ENCODE data around the gene NANP. TPM values are rescaled to one million over a fixed set of nuclear protein-coding genes. Genes with fewer than 3 reads are reported as not detected.

The NANP gene
- total and polyA plus RNA-seq, 7 donors, result 1.9 to 4.1 (median 2.9) TPM

DNA sequence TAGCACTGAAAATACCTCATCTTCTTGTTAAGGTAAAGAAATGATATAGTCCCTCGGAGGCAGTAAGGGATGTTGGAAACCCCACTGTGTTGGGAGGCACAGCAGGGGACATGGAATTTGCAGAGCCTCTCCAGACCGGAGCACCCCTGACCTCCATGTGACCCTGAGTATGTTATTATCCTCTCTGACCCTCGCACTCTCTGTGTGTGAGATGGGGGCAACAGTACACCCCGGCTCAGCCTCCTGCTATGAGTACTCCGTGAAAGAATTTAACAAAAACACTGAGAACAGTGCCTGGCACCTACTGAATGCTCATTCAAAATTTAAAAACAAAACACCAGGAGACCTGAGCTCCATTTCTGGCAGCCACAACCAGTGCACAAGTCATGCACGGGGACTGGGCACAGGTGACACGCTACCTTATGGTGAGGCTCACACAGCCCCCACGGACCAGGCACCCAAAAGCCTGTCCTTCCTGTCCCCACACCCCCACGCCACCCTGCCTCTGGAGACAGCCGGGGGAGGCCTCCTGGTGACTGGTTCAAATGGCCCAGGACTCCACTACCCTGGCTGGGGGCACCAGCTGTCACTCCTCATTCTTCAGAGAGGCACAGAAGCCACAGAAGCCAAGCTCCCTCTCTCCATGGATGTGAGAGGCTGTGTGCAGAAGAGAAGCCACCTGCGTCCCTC is 44.6 kb downstream of the NANP start:
- DNase-seq (no peak), ATAC-seq (no peak)
- WGBS, 3 donors, result 75 to 81% (median 76%) methylated on average over 11 of the region's 11 CpGs
- Histone ChIP-seq H3K4me1 (no peaks in the 10 kb centered on the region), H3K36me3 (ENCODE audit: insufficient read depth in 1 of 2, low read depth in 1 of 2) (no peaks in the 10 kb centered on the region), H3K27ac (no peak overlapping the region), H3K27me3 (ENCODE audit: insufficient read depth in 3 of 3, low read length in 2 of 3) (peaks cover 0 to 30% (median 0%) of the 10 kb centered on the region in 3 donors), H3K4me3 (no peak overlapping the region), H3K9me3 (no peaks in the 10 kb centered on the region)
- intact Hi-C loops (cut with DNase I), result no loop called here
- TF ChIP-seq, protein P1, sequence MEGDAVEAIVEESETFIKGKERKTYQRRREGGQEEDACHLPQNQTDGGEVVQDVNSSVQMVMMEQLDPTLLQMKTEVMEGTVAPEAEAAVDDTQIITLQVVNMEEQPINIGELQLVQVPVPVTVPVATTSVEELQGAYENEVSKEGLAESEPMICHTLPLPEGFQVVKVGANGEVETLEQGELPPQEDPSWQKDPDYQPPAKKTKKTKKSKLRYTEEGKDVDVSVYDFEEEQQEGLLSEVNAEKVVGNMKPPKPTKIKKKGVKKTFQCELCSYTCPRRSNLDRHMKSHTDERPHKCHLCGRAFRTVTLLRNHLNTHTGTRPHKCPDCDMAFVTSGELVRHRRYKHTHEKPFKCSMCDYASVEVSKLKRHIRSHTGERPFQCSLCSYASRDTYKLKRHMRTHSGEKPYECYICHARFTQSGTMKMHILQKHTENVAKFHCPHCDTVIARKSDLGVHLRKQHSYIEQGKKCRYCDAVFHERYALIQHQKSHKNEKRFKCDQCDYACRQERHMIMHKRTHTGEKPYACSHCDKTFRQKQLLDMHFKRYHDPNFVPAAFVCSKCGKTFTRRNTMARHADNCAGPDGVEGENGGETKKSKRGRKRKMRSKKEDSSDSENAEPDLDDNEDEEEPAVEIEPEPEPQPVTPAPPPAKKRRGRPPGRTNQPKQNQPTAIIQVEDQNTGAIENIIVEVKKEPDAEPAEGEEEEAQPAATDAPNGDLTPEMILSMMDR (IDR thresholded peaks at IDR 0.05), result no peak

DNA sequence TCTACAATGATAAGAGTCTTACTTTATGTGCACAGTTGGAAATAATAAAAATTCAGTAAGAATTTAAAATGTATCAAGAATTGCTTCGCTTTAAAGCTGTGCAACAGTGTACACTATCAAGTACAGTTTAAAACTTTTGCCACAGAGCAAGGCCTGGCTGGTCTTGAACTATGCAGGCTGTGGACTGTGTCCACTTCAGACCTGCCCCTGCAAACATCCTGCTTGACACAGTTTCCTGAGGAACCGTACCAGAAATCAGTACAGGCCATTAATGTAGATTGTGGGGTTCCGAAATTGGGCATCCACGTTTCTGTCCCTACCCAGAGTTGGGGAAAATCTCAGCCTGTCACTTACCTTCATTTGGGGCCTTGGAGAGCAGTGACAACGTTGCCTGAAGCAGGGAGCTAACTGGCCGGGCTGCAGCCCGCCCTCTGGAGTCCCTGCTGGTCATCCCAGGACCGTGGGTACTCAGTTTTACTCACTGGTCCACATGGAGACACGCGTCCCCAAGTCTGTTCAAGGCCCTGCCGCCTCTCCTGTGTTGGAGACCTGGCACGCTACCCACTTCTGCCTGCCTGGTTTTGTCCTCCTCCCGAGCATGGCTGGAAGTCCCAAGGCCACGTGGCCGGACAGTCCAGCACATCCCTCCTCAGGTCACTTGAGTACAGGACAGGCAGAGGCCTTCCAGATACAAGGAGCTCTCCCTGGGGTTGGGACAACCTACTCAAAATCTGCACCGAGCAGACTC is 46.9 kb downstream of the NANP start:
- WGBS, 3 donors, result 81 to 88% (median 83%) methylated on average over 16 of the region's 16 CpGs
- Histone ChIP-seq H3K36me3 (ENCODE audit: insufficient read depth in 1 of 2, low read depth in 1 of 2) (no peaks in the 10 kb centered on the region), H3K9me3 (no peaks in the 10 kb centered on the region), H3K4me1 (no peaks in the 10 kb centered on the region), H3K4me3 (no peak overlapping the region), H3K27ac (no peak overlapping the region), H3K27me3 (ENCODE audit: insufficient read depth in 3 of 3, low read length in 2 of 3) (peaks cover 0 to 12% (median 0%) of the 10 kb centered on the region in 3 donors)
- intact Hi-C loops (cut with DNase I), result no loop called here
- DNase-seq (no peak), ATAC-seq (no peak)
- TF ChIP-seq, protein P1 (IDR thresholded peaks at IDR 0.05), result no peak

DNA sequence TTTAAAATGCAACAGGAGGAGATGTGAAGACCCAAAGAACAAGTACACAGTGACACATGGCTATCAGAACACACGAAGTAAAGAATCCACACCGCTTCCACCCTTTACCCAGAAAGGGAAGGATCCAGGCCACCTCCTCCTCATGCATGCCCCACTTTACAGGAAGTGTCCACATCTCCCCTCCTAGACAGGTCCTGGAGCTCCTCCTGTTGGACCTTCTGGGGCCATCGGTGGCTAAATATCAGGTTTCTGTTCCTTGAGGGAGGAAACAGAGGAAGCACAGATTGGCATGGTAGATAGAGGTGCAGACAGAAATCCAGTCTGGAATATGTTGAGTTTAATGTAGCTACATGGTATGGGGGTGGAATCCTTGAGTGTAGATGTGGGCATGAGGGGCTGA is 49.4 kb downstream of the NANP start:
- ATAC-seq, result no peak
- DNase-seq, result no peak
- H3K9me3 ChIP-seq, result no peaks in the 10 kb centered on the region
- H3K36me3 ChIP-seq (ENCODE audit: insufficient read depth in 1 of 2, low read depth in 1 of 2), result no peaks in the 10 kb centered on the region
- WGBS, 3 donors, result 62 to 64% (median 64%) methylated on average over 3 of the region's 3 CpGs
- no peak overlapping the region for H3K4me3 ChIP-seq
- H3K27me3 ChIP-seq (ENCODE audit: insufficient read depth in 3 of 3, low read length in 2 of 3), result peaks cover 0 to 6% (median 0%) of the 10 kb centered on the region in 3 donors
- intact Hi-C loops (cut with DNase I), result no loop called here
- no peaks in the 10 kb centered on the region for H3K4me1 ChIP-seq
- TF ChIP-seq, protein P1 (IDR thresholded peaks at IDR 0.05), result no peak
- H3K27ac ChIP-seq, result no peak overlapping the region

DNA sequence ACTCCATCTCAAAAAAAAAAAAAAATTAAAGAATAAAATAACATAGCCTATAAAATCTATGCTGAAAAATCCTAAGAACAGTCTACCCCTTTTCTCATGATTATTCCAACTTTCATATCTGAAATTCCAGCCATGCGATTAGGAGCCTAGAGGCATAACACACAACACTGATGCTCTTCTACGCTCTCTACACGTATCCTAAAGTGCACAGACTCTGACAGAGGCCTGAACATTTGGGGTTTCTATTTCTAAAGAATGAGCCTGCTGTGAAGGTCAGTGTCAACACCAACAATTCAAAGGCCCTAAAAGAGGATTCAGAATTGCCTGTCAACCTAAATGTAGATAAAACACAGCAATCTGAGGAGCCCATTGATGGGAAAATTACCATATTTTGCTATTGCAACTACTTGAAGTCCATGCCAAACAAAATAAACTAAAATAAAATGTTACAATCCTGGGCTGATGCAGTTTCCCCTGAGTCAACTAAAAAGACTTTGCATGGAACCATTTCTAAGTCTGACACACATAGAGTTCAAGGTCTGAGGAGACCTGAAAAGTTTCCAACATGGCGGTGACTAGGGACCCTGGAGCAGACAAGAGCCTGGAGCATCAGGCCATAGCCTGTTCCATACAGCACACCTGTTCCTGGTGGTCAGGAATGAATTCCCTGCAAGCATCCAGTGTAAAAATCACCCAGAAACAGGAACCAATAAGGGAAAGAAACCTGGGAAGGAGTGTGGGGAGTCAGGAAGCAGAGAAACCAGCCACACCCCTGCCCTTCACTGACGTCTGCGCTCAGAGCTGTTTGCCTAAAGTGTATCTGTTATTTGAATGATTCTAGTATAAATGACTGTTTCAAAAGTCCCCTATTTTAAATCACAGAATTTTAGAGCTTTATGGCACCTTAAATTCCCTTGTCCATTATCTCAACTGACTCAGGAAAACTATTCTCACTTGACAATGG is 50.2 kb downstream of the NANP start:
- intact Hi-C loops (cut with DNase I), result no loop called here
- ATAC-seq, result no peak
- WGBS, 3 donors, result 87 to 91% (median 88%) methylated on average over 6 of the region's 6 CpGs

More for the DNA sequence above, 50.2 kb downstream of the NANP start:
- TF ChIP-seq, protein P1 (IDR thresholded peaks at IDR 0.05), result no peak
- Histone ChIP-seq H3K27ac (no peak overlapping the region), H3K4me1 (no peaks in the 10 kb centered on the region), H3K36me3 (ENCODE audit: insufficient read depth in 1 of 2, low read depth in 1 of 2) (no peaks in the 10 kb centered on the region), H3K4me3 (no peak overlapping the region), H3K9me3 (no peaks in the 10 kb centered on the region), H3K27me3 (ENCODE audit: insufficient read depth in 3 of 3, low read length in 2 of 3) (peaks cover 0 to 4% (median 0%) of the 10 kb centered on the region in 3 donors)
- no peak for DNase-seq

All from psoas muscle (tissue), 8 donors.